Duodenal mucosa (tissue), 2 donors: ENCODE measurements around the gene RDH12.
"Not testable (repeated sequence)": the region's sequence is repeated elsewhere in the genome, so short reads cannot be mapped to it uniquely, and the experiment has no call there.

Experiments
- H3K27ac ChIP-seq: one replicate; pipeline ENCODE4 v1.7.0; 2013; ENCODE audit warnings: low read depth, low read length
- H3K27me3 ChIP-seq, 2 donors: one replicate each; pipeline ENCODE4 v1.7.0; 2013; ENCODE audit warnings: low read length in 2 of 2, control low read depth in 1 of 2; ENCODE audit not compliant: insufficient read depth in 2 of 2, control insufficient read depth in 1 of 2
- H3K36me3 ChIP-seq, 2 donors: one replicate each; pipeline ENCODE4 v1.7.0; 2013; ENCODE audit warnings: low read length in 2 of 2, control low read depth in 1 of 2; ENCODE audit not compliant: insufficient read depth in 2 of 2, control insufficient read depth in 1 of 2
- H3K4me1 ChIP-seq, 2 donors: one replicate each; pipeline ENCODE4 v1.7.0; 2013; ENCODE audit warnings: low read length in 2 of 2, control low read depth in 1 of 2; ENCODE audit not compliant: insufficient read depth in 2 of 2, control insufficient read depth in 1 of 2
- H3K4me3 ChIP-seq, 2 donors: one replicate each; pipeline ENCODE4 v1.7.0; 2013; ENCODE audit warnings: low read length in 2 of 2, low read depth in 1 of 2
- H3K9ac ChIP-seq, 2 donors: one replicate each; pipeline ENCODE4 v1.7.0; 2013; ENCODE audit warnings: low read length in 2 of 2, low read depth in 1 of 2
- H3K9me3 ChIP-seq, 2 donors: one replicate each; pipeline ENCODE4 v1.7.0; 2013; ENCODE audit warnings: low read length in 2 of 2, control low read depth in 1 of 2; ENCODE audit not compliant: control insufficient read depth in 1 of 2

The RDH12 gene

GRCh38 chr14:67703997-67704396 is 2.3 kb downstream of the RDH12 start:
- Histone ChIP-seq H3K27me3 (no peaks in the 10 kb centered on the region), H3K9me3 (no peaks in the 10 kb centered on the region), H3K4me1 (no peaks in the 10 kb centered on the region), H3K9ac (no peak overlapping the region), H3K27ac (no peak overlapping the region), H3K36me3 (no peaks in the 10 kb centered on the region), H3K4me3 (no peak overlapping the region)

- no peaks in the 10 kb centered on the region for H3K27me3 ChIP-seq
- no peaks in the 10 kb centered on the region for H3K9me3 ChIP-seq
- H3K36me3 ChIP-seq = no peaks in the 10 kb centered on the region
- H3K4me1 ChIP-seq = no peaks in the 10 kb centered on the region
- no peak overlapping the region for H3K27ac ChIP-seq
- H3K4me3 ChIP-seq = no peak overlapping the region
- no peak overlapping the region for H3K9ac ChIP-seq
Measured at GRCh38 chr14:67704484-67705089, 2.9 kb downstream of the RDH12 start.

GRCh38 chr14:67705211-67705610 is 3.5 kb downstream of the RDH12 start:
- H3K9me3 ChIP-seq = peaks cover under 1 to 2% of the 10 kb centered on the region in 2 donors
- H3K27ac ChIP-seq = no peak overlapping the region
- no peaks in the 10 kb centered on the region for H3K27me3 ChIP-seq
- no peaks in the 10 kb centered on the region for H3K4me1 ChIP-seq
- no peak overlapping the region for H3K4me3 ChIP-seq
- no peak overlapping the region for H3K9ac ChIP-seq
- H3K36me3 ChIP-seq = no peaks in the 10 kb centered on the region

- not testable (repeated sequence) for H3K9me3 ChIP-seq, H3K27me3 ChIP-seq, H3K36me3 ChIP-seq, H3K27ac ChIP-seq, H3K4me3 ChIP-seq, H3K4me1 ChIP-seq, H3K9ac ChIP-seq
Measured at GRCh38 chr14:67709346-67709745, 7.7 kb downstream of the RDH12 start.

- H3K36me3 ChIP-seq, H3K27ac ChIP-seq, H3K27me3 ChIP-seq, H3K4me1 ChIP-seq, H3K9me3 ChIP-seq, H3K9ac ChIP-seq, H3K4me3 ChIP-seq: not testable (repeated sequence)
Measured at GRCh38 chr14:67709796-67710195, 8.1 kb downstream of the RDH12 start.

GRCh38 chr14:67710209-67710608 is 8.5 kb downstream of the RDH12 start:
- peaks cover 2% of the 10 kb centered on the region in 2 donors for H3K9me3 ChIP-seq
- H3K4me1 ChIP-seq = no peaks in the 10 kb centered on the region
- H3K36me3 ChIP-seq = no peaks in the 10 kb centered on the region
- H3K27ac ChIP-seq = no peak overlapping the region
- H3K9ac ChIP-seq = no peak overlapping the region
- H3K27me3 ChIP-seq = no peaks in the 10 kb centered on the region
- no peak overlapping the region for H3K4me3 ChIP-seq

GRCh38 chr14:67717048-67717447 is 15.4 kb downstream of the RDH12 start:
- Histone ChIP-seq H3K9ac (no peak overlapping the region), H3K27ac (no peak overlapping the region), H3K9me3 (no peaks in the 10 kb centered on the region), H3K36me3 (no peaks in the 10 kb centered on the region), H3K27me3 (no peaks in the 10 kb centered on the region), H3K4me3 (no peak overlapping the region), H3K4me1 (no peaks in the 10 kb centered on the region)

GRCh38 chr14:67718265-67718664 is 16.6 kb downstream of the RDH12 start:
- no peak overlapping the region for H3K9ac ChIP-seq
- no peak overlapping the region for H3K27ac ChIP-seq
- H3K36me3 ChIP-seq = no peaks in the 10 kb centered on the region
- H3K4me1 ChIP-seq = no peaks in the 10 kb centered on the region
- no peak overlapping the region for H3K4me3 ChIP-seq
- H3K27me3 ChIP-seq = no peaks in the 10 kb centered on the region
- H3K9me3 ChIP-seq = no peaks in the 10 kb centered on the region

- not testable (repeated sequence) for H3K27ac ChIP-seq, H3K9ac ChIP-seq, H3K4me3 ChIP-seq, H3K36me3 ChIP-seq, H3K9me3 ChIP-seq, H3K4me1 ChIP-seq, H3K27me3 ChIP-seq
Measured at GRCh38 chr14:67719385-67719784, 17.7 kb downstream of the RDH12 start.

GRCh38 chr14:67719866-67720265 is 18.2 kb downstream of the RDH12 start:
- Histone ChIP-seq H3K9me3 (no peaks in the 10 kb centered on the region), H3K27me3 (no peaks in the 10 kb centered on the region), H3K9ac (no peak overlapping the region), H3K27ac (no peak overlapping the region), H3K4me3 (no peak overlapping the region), H3K4me1 (no peaks in the 10 kb centered on the region), H3K36me3 (no peaks in the 10 kb centered on the region)

- H3K36me3 ChIP-seq = no peaks in the 10 kb centered on the region
- H3K4me1 ChIP-seq = no peaks in the 10 kb centered on the region
- no peak overlapping the region for H3K4me3 ChIP-seq
- H3K27ac ChIP-seq = no peak overlapping the region
- H3K9ac ChIP-seq = no peak overlapping the region
- peaks cover 0 to 5% of the 10 kb centered on the region in 2 donors for H3K27me3 ChIP-seq
- no peaks in the 10 kb centered on the region for H3K9me3 ChIP-seq
Measured at GRCh38 chr14:67721875-67722274, 20.2 kb downstream of the RDH12 start.
